ENCODE data around the gene B3GALT6.
"Not testable (repeated sequence)": the region's sequence is repeated elsewhere in the genome, so short reads cannot be mapped to it uniquely, and the experiment has no call there.

The B3GALT6 gene

GRCh38 chr1:1232208-1232795 is at the start of gene B3GALT6:
Gene B3GALT6 (plus strand): TSS chr1:1232237. CDS start chr1:1232279, 42 bp downstream.
- no peak for DNase-seq (ENCODE audit: low read depth)

GRCh38 chr1:1182491-1183220 is 49.4 kb upstream of the B3GALT6 start:
- DNase-seq (ENCODE audit: low read depth): no peak

- no peak for DNase-seq (ENCODE audit: low read depth)
Measured at GRCh38 chr1:1183221-1183747, 48.8 kb upstream of the B3GALT6 start.

GRCh38 chr1:1183833-1184775 is 47.9 kb upstream of the B3GALT6 start:
- no peak for DNase-seq (ENCODE audit: low read depth)

- no peak for DNase-seq (ENCODE audit: low read depth)
Measured at GRCh38 chr1:1185101-1185765, 46.8 kb upstream of the B3GALT6 start.

GRCh38 chr1:1187938-1188337 is 44.1 kb upstream of the B3GALT6 start:
- no peak for DNase-seq (ENCODE audit: low read depth)

- no peak for DNase-seq (ENCODE audit: low read depth)
Measured at GRCh38 chr1:1189111-1189510, 42.9 kb upstream of the B3GALT6 start.

- no peak for DNase-seq (ENCODE audit: low read depth)
Measured at GRCh38 chr1:1191734-1192133, 40.3 kb upstream of the B3GALT6 start.

GRCh38 chr1:1194723-1195122 is 37.3 kb upstream of the B3GALT6 start:
- DNase-seq (ENCODE audit: low read depth): no peak

GRCh38 chr1:1195726-1196125 is 36.3 kb upstream of the B3GALT6 start:
- DNase-seq (ENCODE audit: low read depth): not testable (repeated sequence)

GRCh38 chr1:1196431-1197187 is 35.4 kb upstream of the B3GALT6 start:
- no peak for DNase-seq (ENCODE audit: low read depth)

GRCh38 chr1:1197188-1197500 is 34.9 kb upstream of the B3GALT6 start:
- no peak for DNase-seq (ENCODE audit: low read depth)

- DNase-seq (ENCODE audit: low read depth): no peak
Measured at GRCh38 chr1:1197551-1198422, 34.2 kb upstream of the B3GALT6 start.

GRCh38 chr1:1198423-1199140 is 33.5 kb upstream of the B3GALT6 start:
- no peak for DNase-seq (ENCODE audit: low read depth)

- DNase-seq (ENCODE audit: low read depth): no peak
Measured at GRCh38 chr1:1199141-1199960, 32.7 kb upstream of the B3GALT6 start.

- DNase-seq (ENCODE audit: low read depth): no peak
Measured at GRCh38 chr1:1199961-1200875, 31.8 kb upstream of the B3GALT6 start.

Measured in stromal cell of bone marrow (primary cell).